Bronchial epithelial cell (primary cell): ENCODE measurements around the gene MRPL58. TPM values are rescaled to one million over a fixed set of nuclear protein-coding genes. Genes with fewer than 3 reads are reported as not detected.
A peak's percentile ranks its signal among the peaks of the same experiment; 100 is the strongest.

ENCODE experiments used
- DNase-seq: peaks from one replicate; pipeline ENCODE4 v3.0.0-alpha.2; 2010; ENCODE audit warnings: low read depth
- FAIRE-seq: peaks from 2 replicates; lab custom pipeline; 2011; peaks lifted over from hg19 to GRCh38; lab: Jason Lieb, UNC
- H3K27me3 ChIP-seq: 2 replicates; pipeline ENCODE4 v1.5.1; 2011; ENCODE audit warnings: low read length; ENCODE audit not compliant: control insufficient read depth, insufficient read depth
- H3K36me3 ChIP-seq: 2 replicates; pipeline ENCODE4 v1.5.1; 2011; ENCODE audit warnings: low read length; ENCODE audit not compliant: control insufficient read depth, insufficient read depth
- H3K4me3 ChIP-seq: 2 replicates; pipeline ENCODE4 v1.5.1; 2011; ENCODE audit warnings: mild to moderate bottlenecking, low read depth, low read length, control low read depth
- CTCF ChIP-seq: IDR thresholded peaks from 2 replicates; pipeline ENCODE4 v1.5.1; 2011; ENCODE audit warnings: mild to moderate bottlenecking, moderate library complexity, low read length, control low read depth, inconsistent platforms; ENCODE audit not compliant: insufficient read depth, severe bottlenecking
- total RNA-seq: library from RNA; depleted of rRNA; stranded (reverse); fragments of >200 nt; gene quantifications from 2 replicates; pipeline ENCODE4 v1.2.1, GENCODE V29; 2014

Gene MRPL58
- total RNA-seq, 1 donor from 2014 or later: 41.6 TPM

- Histone ChIP-seq H3K4me3 (no peak overlapping the region), H3K36me3 (no peaks in the 10 kb centered on the region), H3K27me3 (no peaks in the 10 kb centered on the region)
- FAIRE-seq: no peak
- TF ChIP-seq CTCF: no peak
- DNase-seq: no peak
Measured at GRCh38 chr17:74990581-74991105, 21.8 kb upstream of the MRPL58 start.

DNA sequence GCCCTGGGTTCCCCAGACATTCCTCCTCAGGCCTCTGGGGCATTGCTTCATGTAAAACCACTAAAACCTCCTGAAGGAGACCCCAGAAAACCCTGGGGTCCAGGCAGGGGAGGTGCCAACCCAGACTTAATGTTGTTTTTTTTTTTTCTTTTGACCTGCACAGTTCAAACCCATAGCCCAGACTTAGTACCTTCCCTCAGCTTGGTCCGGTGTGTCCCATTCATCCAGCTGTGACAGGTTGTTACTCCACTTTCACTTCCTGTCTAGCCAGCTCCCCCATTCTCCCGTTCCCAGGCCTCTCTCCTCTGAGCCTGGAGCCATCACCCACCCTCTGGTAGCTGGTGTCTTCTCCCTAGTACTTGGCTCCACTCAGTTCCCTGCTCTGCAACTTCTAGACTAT lies 20.2 kb upstream of the MRPL58 start:
- Histone ChIP-seq H3K4me3 (no peak overlapping the region), H3K36me3 (no peaks in the 10 kb centered on the region), H3K27me3 (no peaks in the 10 kb centered on the region)
- no peak for DNase-seq
- TF ChIP-seq CTCF: no peak
- FAIRE-seq: no peak

- no peak for FAIRE-seq
- H3K4me3 ChIP-seq: no peak overlapping the region
- H3K27me3 ChIP-seq: no peaks in the 10 kb centered on the region
- peak; percentile 53 for DNase-seq
- no peaks in the 10 kb centered on the region for H3K36me3 ChIP-seq
- no peak for TF ChIP-seq CTCF
Measured at GRCh38 chr17:74994440-74994839, 18.0 kb upstream of the MRPL58 start.

GRCh38 chr17:74995847-74996246 lies 16.6 kb upstream of the MRPL58 start:
- Histone ChIP-seq H3K4me3 (no peak overlapping the region), H3K27me3 (no peaks in the 10 kb centered on the region), H3K36me3 (no peaks in the 10 kb centered on the region)
- no peak for TF ChIP-seq CTCF
- FAIRE-seq (no peak), DNase-seq (no peak)

- no peak for DNase-seq
- TF ChIP-seq CTCF: no peak
- no peak overlapping the region for H3K4me3 ChIP-seq
- H3K27me3 ChIP-seq: no peaks in the 10 kb centered on the region
- H3K36me3 ChIP-seq: peaks cover 11% of the 10 kb centered on the region
- FAIRE-seq: no peak
Measured at GRCh38 chr17:74998783-74999182, 13.7 kb upstream of the MRPL58 start.

GRCh38 chr17:74999523-74999922 lies 12.9 kb upstream of the MRPL58 start:
- Histone ChIP-seq H3K27me3 (no peaks in the 10 kb centered on the region), H3K36me3 (peaks cover 11% of the 10 kb centered on the region), H3K4me3 (no peak overlapping the region)
- FAIRE-seq: no peak
- DNase-seq: no peak
- TF ChIP-seq CTCF: no peak
